WTC11 (cell line): ENCODE results near the gene CFAP20.

Experiments
- CTCF ChIP-seq: fragments of 200-600 bp; IDR thresholded peaks from 2 replicates; pipeline ENCODE4 v1.8.0; 2022; ENCODE audit warnings: antibody characterized with exemption
- ESRRA ChIP-seq: sonication (generic); formaldehyde crosslinking; IDR thresholded peaks from 2 replicates; pipeline ENCODE4 v1.8.1; 2022; ENCODE audit warnings: mild to moderate bottlenecking, missing genetic modification reagents, borderline replicate concordance
- PRRX2 ChIP-seq: fragments of 250-450 bp; sonication (Bioruptor Pico); IDR thresholded peaks from 2 replicates; pipeline ENCODE4 v1.8.0; 2021; ENCODE audit warnings: mild to moderate bottlenecking

GRCh38 chr16:58094026-58094425 is 35.2 kb downstream of the CFAP20 start:
- TF ChIP-seq PRRX2 (CRISPR knock-in tag): no peak
- TF ChIP-seq ESRRA (CRISPR knock-in tag): no peak
- TF ChIP-seq CTCF: no peak
